ENCODE results near the gene CNKSR3.

Gene CNKSR3

DNA sequence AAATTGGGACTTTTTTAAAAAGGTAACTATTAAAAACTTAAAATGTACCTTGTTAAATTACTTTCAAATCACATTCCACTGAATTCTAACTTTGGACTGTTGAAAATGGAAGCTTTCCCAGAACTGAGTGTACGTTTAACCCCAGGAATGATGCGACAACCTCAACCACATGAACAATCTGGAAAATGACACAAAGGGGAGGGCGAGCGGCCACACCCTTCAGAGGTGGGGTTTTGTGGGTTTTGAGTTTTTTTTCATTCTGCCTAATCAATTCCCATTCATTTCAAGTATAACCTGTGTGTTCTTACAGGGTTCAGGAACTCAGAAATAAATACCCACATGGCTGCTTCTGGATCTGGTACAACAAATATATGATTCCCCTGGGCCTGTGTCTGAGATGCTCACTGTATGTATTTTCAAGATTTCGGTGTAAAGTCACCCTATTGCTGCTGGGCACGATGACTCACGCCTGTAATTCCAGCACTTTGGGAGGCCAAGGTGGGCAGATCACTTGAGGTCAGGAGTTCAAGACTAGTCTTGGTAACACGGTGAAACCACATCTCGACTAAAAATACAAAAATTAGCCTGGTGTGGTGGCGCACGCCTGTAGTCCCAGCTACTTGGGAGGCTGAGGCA is 21.6 kb downstream of the CNKSR3 start:
- no peak for TF ChIP-seq TAF1 (IDR thresholded peaks at IDR 0.05; ENCODE audit: low read depth)
- TF ChIP-seq EGR1 (IDR thresholded peaks at IDR 0.05), result no peak
- TF ChIP-seq YY1 (IDR thresholded peaks at IDR 0.05; ENCODE audit: low read depth), result no peak
- TF ChIP-seq CEBPB (IDR thresholded peaks at IDR 0.05), result no peak
- no peak for TF ChIP-seq EP300 (IDR thresholded peaks at IDR 0.05; ENCODE audit: borderline replicate concordance)
- TF ChIP-seq, protein P1, sequence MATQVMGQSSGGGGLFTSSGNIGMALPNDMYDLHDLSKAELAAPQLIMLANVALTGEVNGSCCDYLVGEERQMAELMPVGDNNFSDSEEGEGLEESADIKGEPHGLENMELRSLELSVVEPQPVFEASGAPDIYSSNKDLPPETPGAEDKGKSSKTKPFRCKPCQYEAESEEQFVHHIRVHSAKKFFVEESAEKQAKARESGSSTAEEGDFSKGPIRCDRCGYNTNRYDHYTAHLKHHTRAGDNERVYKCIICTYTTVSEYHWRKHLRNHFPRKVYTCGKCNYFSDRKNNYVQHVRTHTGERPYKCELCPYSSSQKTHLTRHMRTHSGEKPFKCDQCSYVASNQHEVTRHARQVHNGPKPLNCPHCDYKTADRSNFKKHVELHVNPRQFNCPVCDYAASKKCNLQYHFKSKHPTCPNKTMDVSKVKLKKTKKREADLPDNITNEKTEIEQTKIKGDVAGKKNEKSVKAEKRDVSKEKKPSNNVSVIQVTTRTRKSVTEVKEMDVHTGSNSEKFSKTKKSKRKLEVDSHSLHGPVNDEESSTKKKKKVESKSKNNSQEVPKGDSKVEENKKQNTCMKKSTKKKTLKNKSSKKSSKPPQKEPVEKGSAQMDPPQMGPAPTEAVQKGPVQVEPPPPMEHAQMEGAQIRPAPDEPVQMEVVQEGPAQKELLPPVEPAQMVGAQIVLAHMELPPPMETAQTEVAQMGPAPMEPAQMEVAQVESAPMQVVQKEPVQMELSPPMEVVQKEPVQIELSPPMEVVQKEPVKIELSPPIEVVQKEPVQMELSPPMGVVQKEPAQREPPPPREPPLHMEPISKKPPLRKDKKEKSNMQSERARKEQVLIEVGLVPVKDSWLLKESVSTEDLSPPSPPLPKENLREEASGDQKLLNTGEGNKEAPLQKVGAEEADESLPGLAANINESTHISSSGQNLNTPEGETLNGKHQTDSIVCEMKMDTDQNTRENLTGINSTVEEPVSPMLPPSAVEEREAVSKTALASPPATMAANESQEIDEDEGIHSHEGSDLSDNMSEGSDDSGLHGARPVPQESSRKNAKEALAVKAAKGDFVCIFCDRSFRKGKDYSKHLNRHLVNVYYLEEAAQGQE (IDR thresholded peaks at IDR 0.05; ENCODE audit: low read depth), result no peak
- TF ChIP-seq TCF12 (IDR thresholded peaks at IDR 0.05; ENCODE audit: low read depth), result no peak
- TF ChIP-seq FOXM1 (IDR thresholded peaks at IDR 0.05; ENCODE audit: borderline replicate concordance, low read depth), result no peak
- no peak for TF ChIP-seq NFIC (IDR thresholded peaks at IDR 0.05)
- TF ChIP-seq TEAD4 (IDR thresholded peaks at IDR 0.05), result no peak
- TF ChIP-seq, protein P2, sequence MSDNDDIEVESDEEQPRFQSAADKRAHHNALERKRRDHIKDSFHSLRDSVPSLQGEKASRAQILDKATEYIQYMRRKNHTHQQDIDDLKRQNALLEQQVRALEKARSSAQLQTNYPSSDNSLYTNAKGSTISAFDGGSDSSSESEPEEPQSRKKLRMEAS (IDR thresholded peaks at IDR 0.05), result no peak

DNA sequence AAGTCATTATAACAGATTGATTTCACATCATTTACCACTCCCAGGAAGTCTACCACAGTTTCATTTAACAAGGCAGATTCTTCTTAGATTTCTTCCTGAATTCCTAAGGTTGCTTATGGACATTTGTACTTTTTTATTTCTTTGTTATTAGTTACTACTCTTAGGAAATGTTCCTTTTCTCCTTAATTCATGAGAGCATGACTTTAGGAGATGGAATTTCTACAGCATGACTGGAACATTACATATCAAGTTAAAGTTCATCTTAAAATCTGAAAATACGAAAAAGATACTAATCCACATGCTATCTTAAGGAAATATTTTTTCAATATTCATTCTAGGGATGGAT is 22.3 kb downstream of the CNKSR3 start:
- no peak for TF ChIP-seq RAD21 (IDR thresholded peaks at IDR 0.05; ENCODE audit: low read depth)
- TF ChIP-seq CEBPB (IDR thresholded peaks at IDR 0.05), result no peak
- TF ChIP-seq TAF1 (IDR thresholded peaks at IDR 0.05; ENCODE audit: low read depth), result no peak
- TF ChIP-seq NFIC (IDR thresholded peaks at IDR 0.05), result no peak
- TF ChIP-seq, protein P1 (IDR thresholded peaks at IDR 0.05; ENCODE audit: low read depth), result no peak
- no peak for TF ChIP-seq EGR1 (IDR thresholded peaks at IDR 0.05)
- TF ChIP-seq, protein P2 (IDR thresholded peaks at IDR 0.05), result no peak
- no peak for TF ChIP-seq EP300 (IDR thresholded peaks at IDR 0.05; ENCODE audit: borderline replicate concordance)
- no peak for TF ChIP-seq ZBTB7A (IDR thresholded peaks at IDR 0.05; ENCODE audit: low read depth)
- TF ChIP-seq CREB1 (IDR thresholded peaks at IDR 0.05; ENCODE audit: low read depth), result no peak

DNA sequence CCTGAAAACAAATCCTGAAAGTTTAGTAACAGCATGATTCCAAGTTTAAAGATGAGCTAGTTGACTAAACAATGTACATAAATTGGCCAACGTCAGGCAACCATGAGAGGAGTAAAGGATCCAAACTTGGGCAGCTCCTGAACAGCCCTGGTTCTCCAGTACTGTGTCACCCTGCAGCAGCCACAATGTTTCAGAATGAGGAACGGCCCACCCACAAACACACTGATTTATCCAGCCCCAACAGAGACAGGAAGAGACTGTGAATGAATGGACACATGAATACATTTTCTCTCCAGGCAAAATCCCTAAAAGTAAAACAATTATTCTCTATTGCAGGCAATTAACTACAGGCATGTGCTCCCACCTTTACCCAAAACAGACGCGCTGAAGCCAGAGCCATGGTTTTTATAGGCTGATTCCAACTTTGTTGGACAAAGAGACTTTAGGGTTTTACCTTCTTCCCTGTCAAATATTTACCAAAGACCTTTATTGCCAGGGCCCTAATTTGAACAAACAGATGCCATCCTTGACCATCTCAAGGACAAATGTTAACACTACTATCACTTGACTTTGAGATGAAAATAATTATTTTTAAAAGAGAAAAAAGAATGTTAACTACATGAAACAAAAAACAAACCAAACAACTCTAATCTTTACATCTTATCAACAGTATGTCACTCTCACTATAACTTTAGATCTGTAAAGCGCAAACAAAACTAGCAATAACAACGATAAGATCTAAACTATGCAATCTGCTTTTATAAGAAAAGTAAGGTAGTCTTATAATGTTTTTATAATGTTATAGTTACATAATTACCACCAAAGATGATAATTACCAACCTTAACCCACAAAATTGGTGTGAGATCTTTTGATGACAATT is 22.9 kb downstream of the CNKSR3 start:
- TF ChIP-seq FOXM1 (IDR thresholded peaks at IDR 0.05; ENCODE audit: borderline replicate concordance, low read depth), result no peak
- no peak for TF ChIP-seq TEAD4 (IDR thresholded peaks at IDR 0.05)
- TF ChIP-seq, protein P2 (IDR thresholded peaks at IDR 0.05), result no peak
- TF ChIP-seq, protein P3, sequence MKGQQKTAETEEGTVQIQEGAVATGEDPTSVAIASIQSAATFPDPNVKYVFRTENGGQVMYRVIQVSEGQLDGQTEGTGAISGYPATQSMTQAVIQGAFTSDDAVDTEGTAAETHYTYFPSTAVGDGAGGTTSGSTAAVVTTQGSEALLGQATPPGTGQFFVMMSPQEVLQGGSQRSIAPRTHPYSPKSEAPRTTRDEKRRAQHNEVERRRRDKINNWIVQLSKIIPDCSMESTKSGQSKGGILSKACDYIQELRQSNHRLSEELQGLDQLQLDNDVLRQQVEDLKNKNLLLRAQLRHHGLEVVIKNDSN (IDR thresholded peaks at IDR 0.05), result no peak
- no peak for TF ChIP-seq TCF12 (IDR thresholded peaks at IDR 0.05; ENCODE audit: low read depth)
- no peak for TF ChIP-seq TAF1 (IDR thresholded peaks at IDR 0.05; ENCODE audit: low read depth)
- TF ChIP-seq, protein P1 (IDR thresholded peaks at IDR 0.05; ENCODE audit: low read depth), result no peak
- TF ChIP-seq CEBPB (IDR thresholded peaks at IDR 0.05), result no peak
- TF ChIP-seq CREB1 (IDR thresholded peaks at IDR 0.05; ENCODE audit: low read depth), result no peak
- TF ChIP-seq YY1 (IDR thresholded peaks at IDR 0.05; ENCODE audit: low read depth), result no peak
- TF ChIP-seq EGR1 (IDR thresholded peaks at IDR 0.05), result no peak
- TF ChIP-seq RAD21 (IDR thresholded peaks at IDR 0.05; ENCODE audit: low read depth), result no peak
- no peak for TF ChIP-seq NFIC (IDR thresholded peaks at IDR 0.05)
- TF ChIP-seq ZBTB7A (IDR thresholded peaks at IDR 0.05; ENCODE audit: low read depth), result no peak
- TF ChIP-seq EP300 (IDR thresholded peaks at IDR 0.05; ENCODE audit: borderline replicate concordance), result no peak

DNA sequence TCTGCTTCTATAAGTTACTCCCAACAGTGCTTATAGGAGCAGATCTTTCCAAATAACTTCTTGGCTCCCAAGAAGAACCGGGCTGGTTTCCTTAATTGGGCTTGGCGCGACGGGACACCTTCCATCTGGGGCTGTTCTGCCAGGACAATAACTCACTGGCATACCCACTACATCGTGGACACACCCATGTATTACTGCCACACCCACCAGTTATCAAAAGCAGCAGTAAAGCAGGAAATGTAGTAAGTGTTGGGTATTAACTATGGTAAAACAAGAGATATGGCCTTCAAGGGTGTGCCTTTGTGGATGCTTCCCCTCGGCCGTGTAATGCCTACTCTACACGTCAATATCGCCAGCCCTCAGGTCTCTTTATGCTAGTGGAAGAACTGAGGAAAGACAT is 24.7 kb downstream of the CNKSR3 start:
- TF ChIP-seq CEBPB (IDR thresholded peaks at IDR 0.05), result no peak
- TF ChIP-seq TAF1 (IDR thresholded peaks at IDR 0.05; ENCODE audit: low read depth), result no peak
- no peak for TF ChIP-seq CREB1 (IDR thresholded peaks at IDR 0.05; ENCODE audit: low read depth)
- TF ChIP-seq, protein P2 (IDR thresholded peaks at IDR 0.05), result no peak
- TF ChIP-seq EP300 (IDR thresholded peaks at IDR 0.05; ENCODE audit: borderline replicate concordance), result no peak
- TF ChIP-seq, protein P1 (IDR thresholded peaks at IDR 0.05; ENCODE audit: low read depth), result no peak
- no peak for TF ChIP-seq NFIC (IDR thresholded peaks at IDR 0.05)
- no peak for TF ChIP-seq TEAD4 (IDR thresholded peaks at IDR 0.05)
- no peak for TF ChIP-seq EGR1 (IDR thresholded peaks at IDR 0.05)
- TF ChIP-seq FOXM1 (IDR thresholded peaks at IDR 0.05; ENCODE audit: borderline replicate concordance, low read depth), result no peak
- TF ChIP-seq ZBTB7A (IDR thresholded peaks at IDR 0.05; ENCODE audit: low read depth), result no peak
- TF ChIP-seq TCF12 (IDR thresholded peaks at IDR 0.05; ENCODE audit: low read depth), result no peak
- no peak for TF ChIP-seq YY1 (IDR thresholded peaks at IDR 0.05; ENCODE audit: low read depth)
- TF ChIP-seq RAD21 (IDR thresholded peaks at IDR 0.05; ENCODE audit: low read depth), result no peak
- TF ChIP-seq, protein P3 (IDR thresholded peaks at IDR 0.05), result no peak
